Measurements from ENCODE around the gene NTN1. TPM values are rescaled to one million over a fixed set of nuclear protein-coding genes. Genes with fewer than 3 reads are reported as not detected.

The NTN1 gene
- total RNA-seq, 1 donor from 2014 or later, result 22.8 TPM

DNA sequence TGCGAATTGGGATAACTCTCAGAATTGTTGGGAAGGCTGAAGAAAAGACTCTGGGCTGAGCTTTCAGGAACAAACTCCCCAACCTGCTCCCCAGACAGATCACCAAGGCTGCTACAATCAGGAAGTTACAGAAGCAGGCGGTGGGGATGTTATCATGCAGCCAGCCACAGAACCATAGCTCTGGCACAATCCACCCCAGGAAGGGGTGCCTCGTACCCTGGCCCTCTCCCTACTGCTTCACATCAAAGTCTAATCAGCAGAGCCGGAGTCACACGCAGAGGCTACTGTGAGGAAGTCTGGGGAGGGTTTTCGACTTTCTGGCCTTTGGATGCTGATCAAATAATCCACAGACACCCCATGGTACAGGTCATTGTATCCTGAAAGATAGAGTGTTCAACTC lies 86.8 kb downstream of the NTN1 start:
- intact Hi-C loops (cut with DNase I), result no loop called here
- no peak for ATAC-seq
- no peak for DNase-seq (ENCODE audit: low spot score)

DNA sequence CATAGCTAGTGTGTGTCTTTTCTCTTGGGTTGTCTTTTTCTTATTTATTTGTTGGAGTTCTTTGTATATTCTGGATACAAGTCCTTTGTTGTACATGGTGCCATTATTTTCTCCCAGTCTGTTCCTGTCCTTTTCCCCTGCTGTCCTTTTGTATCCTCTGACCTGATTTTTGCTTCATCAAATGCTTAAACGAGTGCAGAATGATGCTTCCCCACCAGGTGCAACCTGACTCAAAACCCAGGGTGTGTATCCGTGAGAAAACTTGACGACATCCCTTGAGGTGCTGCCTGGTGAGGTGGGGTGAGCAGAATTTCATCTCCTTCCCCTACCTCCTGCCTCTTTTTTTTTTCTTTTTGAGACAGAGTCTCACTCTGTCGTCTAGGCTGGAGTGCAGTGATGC lies 88.6 kb downstream of the NTN1 start:
- ATAC-seq, result no peak
- DNase-seq (ENCODE audit: low spot score), result no peak
- intact Hi-C loops (cut with DNase I), result no loop called here

DNA sequence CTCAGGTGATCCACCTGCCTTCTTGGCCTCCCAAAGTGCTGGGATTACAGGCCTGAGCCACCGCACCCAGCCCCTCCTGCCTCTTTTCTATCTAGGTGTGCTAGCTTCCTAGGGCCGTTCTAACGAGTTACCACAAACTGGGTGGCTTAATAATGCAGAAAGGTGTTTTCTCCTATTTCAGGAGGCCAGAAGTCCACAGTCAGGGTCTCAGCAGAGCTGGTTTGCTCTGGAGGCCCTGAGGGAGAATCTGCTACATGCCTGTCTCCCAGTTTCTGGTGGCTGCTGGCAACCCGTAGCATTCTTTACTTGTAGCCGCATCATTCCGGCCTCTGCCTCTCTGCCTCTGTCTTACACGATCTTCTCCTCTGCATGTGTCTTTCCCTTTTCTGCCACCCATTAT lies 89.2 kb downstream of the NTN1 start:
- intact Hi-C loops (cut with DNase I), result no loop called here
- DNase-seq (ENCODE audit: low spot score) (no peak), ATAC-seq (no peak)

DNA sequence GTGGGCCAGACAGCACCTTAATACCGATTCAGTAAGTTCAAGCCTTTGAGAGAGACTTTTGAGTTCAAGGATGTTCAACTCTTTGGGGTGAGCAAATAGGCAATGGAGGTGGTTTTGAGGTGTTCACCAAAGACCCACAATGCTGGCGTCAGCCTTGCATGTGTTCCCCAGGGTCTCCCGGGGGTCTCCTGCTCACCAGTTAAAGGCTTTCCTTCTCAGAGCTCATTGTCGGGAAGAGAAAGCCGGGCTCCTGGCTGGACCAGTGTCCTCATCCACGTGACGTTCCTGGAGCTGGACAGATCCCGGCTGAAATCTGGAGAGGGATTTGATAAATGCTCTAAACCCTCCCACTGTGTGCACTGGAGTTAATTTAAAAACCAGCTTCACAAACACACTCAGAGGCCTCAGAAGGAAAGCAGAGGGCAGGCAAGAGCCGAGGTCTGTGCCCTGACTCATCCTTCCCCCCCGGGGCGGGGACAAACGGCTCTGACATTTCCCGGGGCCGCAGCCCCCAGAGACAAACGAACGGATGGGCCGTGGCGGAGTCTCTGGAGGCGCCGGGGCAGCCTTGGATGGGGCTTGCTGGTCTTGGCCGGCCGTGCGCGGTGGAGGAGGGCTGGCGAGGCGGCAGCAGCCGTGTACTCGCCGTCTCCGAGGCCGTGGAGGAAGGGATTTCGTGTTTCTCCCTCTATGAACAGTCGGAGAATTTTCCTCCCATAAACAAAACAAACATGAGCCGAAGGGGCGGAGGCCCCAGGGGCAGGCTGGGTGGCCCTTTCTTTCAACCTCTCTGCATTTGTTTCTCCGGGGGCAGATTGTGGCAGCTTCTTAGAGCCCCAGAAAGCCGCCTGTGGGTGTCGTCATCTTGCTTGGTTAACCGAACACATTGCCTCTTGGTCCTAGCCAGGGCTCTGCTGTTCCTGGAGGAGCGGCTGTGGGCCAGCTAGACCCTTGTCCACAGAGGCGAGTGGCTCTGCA lies 94.2 kb downstream of the NTN1 start:
- DNase-seq (ENCODE audit: low spot score) (peak; percentile 83), ATAC-seq (peak; percentile 97)
- intact Hi-C loops (cut with DNase I), result no loop called here

DNA sequence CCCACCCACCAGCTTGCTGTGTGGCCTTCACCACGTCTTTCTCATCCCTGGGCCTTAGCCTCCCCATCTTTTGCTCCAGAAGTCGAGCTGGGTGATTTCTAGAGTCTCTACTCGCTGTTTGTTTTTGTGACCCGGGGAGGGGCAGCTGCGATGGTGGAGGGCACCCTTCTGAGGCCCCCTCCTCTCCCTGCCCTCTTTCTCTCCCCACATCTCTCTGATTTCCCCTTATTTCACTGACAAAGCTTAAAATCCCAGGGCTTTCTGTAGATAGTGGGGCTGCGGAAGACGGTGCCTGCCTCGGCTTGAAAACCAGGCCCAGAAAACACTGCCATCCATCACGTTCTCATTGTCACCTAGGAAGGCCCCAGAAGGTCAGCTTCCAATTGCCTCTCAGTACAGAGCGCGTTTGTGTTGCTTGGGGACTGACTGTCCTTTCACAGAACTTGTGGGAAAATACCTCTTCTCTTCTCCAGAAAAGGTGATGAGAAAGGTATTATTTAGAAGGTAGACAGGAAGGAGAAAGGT lies 95.1 kb downstream of the NTN1 start:
- intact Hi-C loops (cut with DNase I), result no loop called here
- ATAC-seq (no peak), DNase-seq (ENCODE audit: low spot score) (no peak)

DNA sequence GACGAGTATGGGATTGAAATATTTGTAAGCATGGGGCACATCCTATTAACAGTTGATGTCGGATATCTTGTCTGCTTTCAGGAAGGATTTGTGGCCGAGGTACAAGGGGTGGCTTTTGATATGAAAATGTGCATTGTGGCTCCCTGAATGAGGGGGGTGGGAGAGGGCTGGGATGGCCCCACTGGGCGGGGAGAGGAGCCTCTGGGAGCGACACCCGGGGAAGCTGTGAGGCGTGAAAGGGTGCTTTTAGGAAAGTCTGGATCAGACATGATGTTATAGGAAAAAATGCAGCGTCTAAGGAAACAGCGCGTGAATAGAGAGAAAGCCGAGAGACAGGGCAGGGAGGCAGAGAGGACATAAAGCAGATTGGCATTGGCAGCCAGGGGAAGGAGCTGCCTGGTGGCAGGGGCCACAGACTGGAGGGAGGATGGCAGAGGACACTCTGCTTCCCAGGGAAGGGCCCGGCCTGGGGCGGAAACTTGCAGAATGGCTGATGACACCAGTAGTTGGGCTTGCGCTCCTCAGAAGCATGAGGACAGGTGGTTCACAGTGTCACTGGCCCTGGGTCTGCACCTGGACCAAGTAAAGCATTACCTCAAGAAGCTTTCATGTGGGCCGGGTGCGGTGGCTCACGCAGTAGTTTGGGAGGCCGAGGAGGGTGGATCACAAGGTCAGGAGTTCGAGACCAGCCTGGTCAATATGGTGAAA lies 95.7 kb downstream of the NTN1 start:
- ATAC-seq (no peak), DNase-seq (ENCODE audit: low spot score) (no peak)
- intact Hi-C loops (cut with DNase I), result no loop called here

DNA sequence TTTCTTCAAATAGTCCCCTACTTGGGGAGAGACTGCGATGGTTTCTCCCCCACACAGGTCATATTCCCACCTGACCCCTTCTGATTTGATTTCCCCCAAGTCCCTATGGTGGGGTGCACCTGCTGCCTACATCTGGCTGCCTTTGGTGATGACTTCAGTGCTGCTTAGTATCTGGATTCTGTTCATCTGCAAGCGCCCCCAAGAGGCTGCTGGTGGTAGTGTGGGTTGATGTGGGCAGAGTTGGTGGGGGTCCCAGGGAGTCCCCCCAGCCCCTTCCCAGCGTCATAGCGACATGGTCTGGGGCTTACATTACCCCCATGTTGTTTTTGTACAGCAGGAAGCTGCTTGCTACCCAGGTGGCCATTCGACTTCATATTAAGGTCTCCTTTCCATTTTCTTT lies 99.2 kb downstream of the NTN1 start:
- no peak for ATAC-seq
- DNase-seq (ENCODE audit: low spot score), result no peak
- intact Hi-C loops (cut with DNase I), result no loop called here

DNA sequence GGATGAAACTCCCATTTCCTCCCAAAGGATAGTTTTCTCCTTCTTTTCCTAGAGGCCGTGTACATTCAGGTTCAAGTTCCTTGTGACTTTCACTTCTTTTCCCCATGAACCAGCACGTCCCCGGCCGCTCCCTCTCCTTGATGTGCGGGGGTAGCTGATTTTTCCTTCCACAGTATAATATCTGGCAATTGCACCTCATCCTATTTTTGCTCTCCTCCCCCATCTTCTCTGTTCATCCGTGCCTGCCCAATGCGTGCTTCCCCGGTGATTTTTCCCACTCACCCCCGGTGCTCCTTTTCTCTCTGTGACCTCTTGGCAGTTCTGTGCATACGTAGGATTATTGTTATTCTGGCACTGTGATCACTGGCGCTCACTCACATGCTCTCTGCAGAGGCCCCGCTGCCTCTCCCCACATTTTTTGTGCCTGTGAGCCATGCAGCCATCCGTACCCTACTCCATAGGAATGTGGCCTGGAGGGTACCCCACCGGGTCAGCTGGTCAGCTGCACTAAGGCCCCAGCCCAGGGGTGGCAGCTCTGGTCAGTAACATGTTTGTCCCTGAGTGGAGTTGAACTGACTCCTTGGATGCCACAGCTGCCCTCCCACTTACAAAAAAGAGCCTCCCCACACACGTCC lies 100.0 kb downstream of the NTN1 start:
- no peak for DNase-seq (ENCODE audit: low spot score)
- intact Hi-C loops (cut with DNase I), result no loop called here
- ATAC-seq, result peak; percentile 33

DNA sequence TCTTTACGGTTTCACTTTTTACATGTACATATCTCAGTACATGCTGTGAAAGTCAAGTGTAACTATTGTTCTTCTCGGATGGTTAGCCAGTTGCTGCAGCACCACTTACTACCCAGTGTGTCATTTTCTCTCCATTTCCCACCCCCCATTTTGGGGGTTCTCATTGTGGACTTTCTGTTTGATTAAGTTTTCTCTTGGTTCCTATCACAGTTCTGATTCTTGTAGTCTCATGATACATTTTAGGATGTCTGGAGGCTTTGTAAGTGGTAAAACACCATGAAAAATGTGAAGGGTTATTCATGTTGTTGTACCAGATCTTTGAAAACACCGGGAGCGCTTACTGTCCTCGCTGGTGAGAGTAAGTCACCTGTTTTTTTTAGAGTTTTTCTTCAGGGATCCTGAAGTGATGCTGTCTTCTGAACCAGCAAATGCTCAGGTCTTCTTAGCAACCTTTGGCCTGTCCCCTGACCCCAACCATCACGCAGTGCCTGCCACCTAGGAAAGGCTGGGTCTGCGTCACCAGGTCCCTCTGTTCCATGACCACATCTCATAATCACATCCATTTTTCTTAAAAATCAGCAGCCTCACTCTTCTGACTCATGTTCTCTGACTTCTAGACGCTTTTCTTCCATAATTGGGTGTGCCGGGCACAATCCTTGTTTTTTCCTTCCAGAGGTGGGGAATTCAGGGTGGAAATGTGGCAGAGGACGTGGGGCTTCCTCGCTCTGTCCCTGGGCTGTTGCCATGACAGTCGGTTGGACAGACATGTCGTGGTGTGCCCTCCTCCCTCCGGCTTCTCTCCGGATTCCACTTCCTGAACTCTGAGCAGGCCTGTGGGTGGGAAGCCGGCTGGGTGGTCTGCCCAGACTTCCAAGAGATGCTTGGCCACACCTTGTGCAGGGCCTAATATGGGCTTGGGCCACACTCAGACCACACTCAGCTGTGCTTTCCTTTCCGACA lies 102.6 kb downstream of the NTN1 start:
- DNase-seq (ENCODE audit: low spot score), result no peak
- peak; percentile 62 for ATAC-seq
- intact Hi-C loops (cut with DNase I), result no loop called here

DNA sequence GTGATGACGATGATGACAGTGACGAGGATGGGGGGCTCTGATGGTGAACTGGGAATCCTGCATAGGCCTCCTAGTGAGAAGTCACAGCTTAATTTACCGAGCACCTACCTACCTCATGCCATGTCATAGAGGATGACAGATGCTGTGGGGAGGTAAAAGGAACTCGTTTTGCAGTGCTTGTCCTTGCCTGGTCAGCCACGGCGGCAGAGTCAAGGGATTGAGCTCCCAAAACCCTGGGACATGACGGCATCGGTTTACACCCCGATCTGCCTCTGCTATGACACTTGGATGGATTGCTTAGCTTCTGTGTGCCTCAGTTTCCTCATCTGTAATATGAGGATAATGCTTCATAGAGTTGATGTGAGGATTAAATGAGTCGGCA lies 103.2 kb downstream of the NTN1 start:
- intact Hi-C loops (cut with DNase I), result no loop called here
- no peak for DNase-seq (ENCODE audit: low spot score)
- no peak for ATAC-seq

DNA sequence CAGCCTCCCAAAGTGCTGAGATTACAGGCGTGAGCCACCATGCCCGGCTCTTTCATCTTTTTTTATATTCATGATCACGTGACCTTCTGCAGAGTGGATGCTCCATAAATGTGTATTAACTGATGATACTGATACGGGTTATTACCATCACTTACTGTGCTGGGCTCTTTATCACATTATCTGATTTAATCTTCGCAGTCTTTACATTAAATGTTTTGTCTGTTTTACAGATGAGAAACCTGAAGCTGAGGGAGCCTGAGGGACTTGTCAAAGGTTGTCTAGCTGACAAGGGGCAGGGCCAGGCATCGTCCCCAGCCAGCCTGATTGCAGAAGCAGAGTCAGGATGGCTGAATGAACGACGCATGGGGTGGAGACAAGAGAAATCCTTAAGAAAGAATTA lies 104.4 kb downstream of the NTN1 start:
- ATAC-seq, result no peak

DNA sequence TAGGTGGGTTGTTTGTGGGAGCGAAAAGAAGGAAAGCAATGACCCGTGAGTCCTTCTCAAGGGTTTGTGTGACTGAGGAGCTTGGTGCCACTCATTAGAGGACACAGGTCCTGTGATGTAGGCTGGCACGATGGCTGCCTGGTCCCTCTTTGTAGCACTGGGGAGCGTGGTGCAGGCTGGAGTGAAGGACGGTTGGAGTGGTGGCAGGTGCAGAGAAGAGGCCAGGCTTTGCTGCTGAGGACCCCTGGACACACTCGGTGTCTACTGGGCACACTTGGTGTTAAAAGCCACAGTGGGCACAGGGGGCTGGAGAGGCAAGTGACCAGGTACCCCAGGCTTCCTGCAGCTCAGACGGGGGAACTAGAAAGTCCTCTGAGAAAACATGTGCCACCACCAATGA lies 106.0 kb downstream of the NTN1 start:
- no peak for ATAC-seq

More for the DNA sequence above, 104.4 kb downstream of the NTN1 start:
- intact Hi-C loops (cut with DNase I), result no loop called here
- no peak for DNase-seq (ENCODE audit: low spot score)

DNA sequence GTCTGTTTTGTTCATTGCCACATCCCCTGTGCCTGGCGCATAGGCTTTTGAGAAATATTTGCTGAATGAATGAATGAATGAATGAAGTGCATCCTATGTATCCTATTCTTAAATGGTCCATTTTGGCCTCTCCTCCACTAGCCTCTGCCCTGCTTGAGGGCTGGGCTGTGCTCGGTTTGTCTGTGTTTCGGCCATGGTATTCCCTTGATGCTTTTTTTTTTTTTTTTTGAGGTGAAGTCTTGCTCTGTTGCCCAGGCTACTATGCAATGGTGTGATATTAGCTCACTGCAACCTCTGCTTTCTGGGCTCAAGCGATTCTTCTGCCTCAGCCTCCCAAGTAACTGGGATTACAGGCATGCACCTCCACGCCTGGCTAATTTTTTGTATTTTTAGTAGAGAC lies 110.1 kb downstream of the NTN1 start:
- intact Hi-C loops (cut with DNase I), result no loop called here
- DNase-seq (ENCODE audit: low spot score) (no peak), ATAC-seq (no peak)

More for the DNA sequence above, 106.0 kb downstream of the NTN1 start:
- intact Hi-C loops (cut with DNase I), result no loop called here
- DNase-seq (ENCODE audit: low spot score), result no peak

DNA sequence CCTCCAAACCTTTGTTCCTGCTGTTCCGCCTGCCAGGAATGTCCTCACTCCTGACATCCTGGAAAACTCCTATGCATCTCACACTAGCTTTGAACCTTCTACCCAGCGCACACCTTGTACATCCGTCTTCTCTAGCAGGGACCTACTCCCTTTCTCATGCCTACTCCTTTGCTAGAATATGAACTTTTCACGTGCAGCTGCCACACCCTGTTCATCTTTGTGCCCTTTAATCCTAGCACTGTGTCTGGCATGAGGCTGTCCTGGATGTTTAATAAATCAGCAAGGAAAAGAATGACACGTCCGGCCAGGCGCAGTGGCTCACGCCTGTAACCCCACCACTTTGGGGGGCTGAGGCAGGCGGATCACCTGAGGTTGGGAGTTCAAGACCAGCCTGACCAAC lies 111.0 kb downstream of the NTN1 start:
- intact Hi-C loops (cut with DNase I), result no loop called here
- DNase-seq (ENCODE audit: low spot score) (no peak), ATAC-seq (no peak)

DNA sequence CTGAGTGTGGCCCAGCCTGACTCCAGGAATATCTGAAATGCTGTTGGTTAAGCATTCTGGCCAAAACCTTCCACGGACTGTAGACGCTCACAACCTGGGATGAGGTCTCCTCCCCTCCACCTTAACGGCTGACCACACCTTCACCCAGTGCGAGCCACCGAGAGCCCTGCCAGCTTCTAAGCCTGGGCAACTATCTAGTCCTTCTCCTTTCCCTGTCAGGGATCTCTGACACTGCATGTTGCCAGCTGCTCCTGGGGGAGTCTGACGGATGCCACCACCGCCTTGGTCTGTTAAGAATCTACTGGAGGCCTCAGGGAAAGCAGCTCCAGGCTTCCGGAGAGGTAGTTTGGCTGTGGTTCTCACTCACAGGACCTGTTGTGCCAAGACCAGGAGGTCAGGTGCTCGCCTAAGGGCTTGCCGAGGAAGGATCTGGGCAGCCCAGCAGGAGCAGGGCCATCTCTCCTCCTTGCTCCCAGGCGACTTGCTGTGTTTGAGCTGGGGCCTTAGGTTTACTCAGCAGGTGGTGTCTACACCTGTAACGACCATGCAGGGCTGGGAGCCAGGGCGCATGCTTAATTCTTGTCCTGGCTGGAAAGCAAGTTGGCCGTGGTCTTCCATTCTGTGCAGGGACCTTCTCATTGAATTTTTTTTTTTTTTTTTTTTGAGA lies 111.8 kb downstream of the NTN1 start:
- DNase-seq (ENCODE audit: low spot score), result no peak
- ATAC-seq, result no peak
- intact Hi-C loops (cut with DNase I), result no loop called here

DNA sequence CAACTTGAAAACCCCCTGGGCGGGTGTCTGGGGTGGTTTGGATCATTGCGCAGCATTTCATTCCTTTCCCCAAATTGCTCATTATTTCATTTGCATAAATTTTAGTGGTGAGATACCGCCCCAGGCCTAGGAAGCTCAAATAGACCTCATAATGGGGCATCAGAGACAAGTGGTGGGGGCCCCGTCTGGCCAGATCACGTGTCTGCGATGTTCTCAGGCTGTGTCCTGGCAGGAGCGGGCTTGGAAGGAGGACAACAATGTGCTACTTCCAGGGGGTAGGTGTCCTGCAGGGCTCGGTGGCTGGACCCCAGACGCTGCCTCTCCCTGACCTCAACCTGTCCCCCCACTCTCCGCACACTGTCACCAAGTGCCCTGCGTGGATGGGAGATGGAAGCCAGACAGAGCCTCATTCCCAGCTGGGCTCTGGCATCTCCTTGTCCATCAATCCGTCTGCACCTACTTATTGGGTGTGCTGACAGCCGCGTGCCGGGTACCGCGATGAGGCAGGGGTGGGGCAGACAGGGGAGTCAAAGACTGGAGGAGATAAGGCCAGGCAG lies 116.9 kb downstream of the NTN1 start:
- intact Hi-C loops (cut with DNase I), result no loop called here
- ATAC-seq (no peak), DNase-seq (ENCODE audit: low spot score) (no peak)

DNA sequence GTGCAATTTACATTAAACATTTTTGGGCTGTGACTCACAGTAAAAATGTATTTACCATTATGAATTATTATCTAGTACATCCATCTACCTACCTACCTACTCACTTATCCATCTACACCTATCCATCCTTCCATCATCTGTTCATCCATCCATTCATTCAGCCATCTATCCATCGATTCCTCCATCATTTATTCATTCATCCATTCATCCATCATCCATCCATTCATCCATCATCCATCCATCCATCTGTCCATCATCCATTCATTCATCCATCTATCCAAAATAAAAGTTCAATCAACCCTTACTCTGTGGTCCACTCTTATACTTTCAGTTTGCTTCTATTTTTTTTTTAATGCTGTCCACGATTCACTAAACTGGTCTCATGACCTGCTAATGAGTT lies 118.4 kb downstream of the NTN1 start:
- DNase-seq (ENCODE audit: low spot score) (no peak), ATAC-seq (no peak)
- intact Hi-C loops (cut with DNase I), result no loop called here
